Measurements from ENCODE around the gene HOXA3. TPM values are rescaled to one million over a fixed set of nuclear protein-coding genes. Genes with fewer than 3 reads are reported as not detected.

The HOXA3 gene
- total RNA-seq, 1 experiment from 2014 or later: 9.2 TPM

- peak overlapping the region; percentile 63 for H2AFZ ChIP-seq (ENCODE audit: low read depth, low read length, poor library complexity, severe bottlenecking)
- intact Hi-C loops (cut with micrococcal nuclease): loop anchor here (5.0 kb wide), 1 partner anchor 299 kb away; no protein-coding TSS in a partner anchor
- DNase-seq (ENCODE audit: low read depth, low spot score) (no peak), ATAC-seq (no peak)
- ChIA-PET POLR2A (interaction anchor here (1.1 to 2.5 kb wide), 4 partner anchors 10 to 471 kb away, joined by 3 to 8 read pairs (median 5); no protein-coding TSS in a partner anchor), CTCF (interaction anchor here (1.1 to 3.7 kb wide), 7 partner anchors 10 to 470 kb away, joined by 3 to 27 read pairs (median 5); no protein-coding TSS in a partner anchor), RAD21 (ENCODE audit: low non-redundant PET in 1 of 2, low total read pairs in 2 of 2, uncharacterized antibody in 2 of 2, unreplicated experiment in 2 of 2) (interaction anchor here in 1 of 2 experiments (1.2 kb wide), 1 partner anchor 9 kb away, joined by 3 read pairs; no protein-coding TSS in a partner anchor)
- no peaks in the 10 kb centered on the region for H3K27me3 ChIP-seq (ENCODE audit: insufficient read depth, low read length)
- BruUV-seq (replicated peaks): no TSS peak
- H3K4me2 ChIP-seq (ENCODE audit: low read length): peak overlapping the region; percentile 95
- peak overlapping the region; percentile 60 to 71 for H3K4me3 ChIP-seq (replicated peaks in 1 of 2; ENCODE audit: low read depth in 1 of 2, low read length in 2 of 2)
- H3K27ac ChIP-seq (ENCODE audit: low read depth, low read length): peak overlapping the region; percentile 82
- H3K4me1 ChIP-seq (ENCODE audit: control insufficient read depth in 1 of 2, insufficient read depth in 2 of 2, low read length in 2 of 2): peaks cover 30 to 70% of the 10 kb centered on the region in 2 experiments
- no peaks in the 10 kb centered on the region for H4K20me1 ChIP-seq (ENCODE audit: insufficient read depth)
- H3K9me3 ChIP-seq (ENCODE audit: control insufficient read depth in 1 of 2, insufficient read depth in 1 of 2, low read depth in 1 of 2, low read length in 2 of 2): no peaks in the 10 kb centered on the region
- peak overlapping the region; percentile 74 for H3K9ac ChIP-seq (ENCODE audit: low read length)
- peaks cover 57% of the 10 kb centered on the region for H3K79me2 ChIP-seq (ENCODE audit: insufficient read depth, low read length)
- no peaks in the 10 kb centered on the region for H3K9me2 ChIP-seq (ENCODE audit: insufficient read depth)
- no peaks in the 10 kb centered on the region for H3K36me3 ChIP-seq (ENCODE audit: control insufficient read depth in 1 of 2, insufficient read depth in 2 of 2, low read length in 2 of 2)
- TF ChIP-seq POLR2A (IDR thresholded peaks at IDR 0.05; ENCODE audit: borderline replicate concordance, extremely low read depth, insufficient read depth, insufficient read length): peak; percentile 23
- no peak for TF ChIP-seq ZNF274 (IDR thresholded peaks at IDR 0.05; ENCODE audit: low read depth, low read length)
These were observed 947 bp downstream of the HOXA3 start for GRCh38 chr7:27151341-27151930.

- Histone ChIP-seq H4K20me1 (ENCODE audit: insufficient read depth) (no peaks in the 10 kb centered on the region), H3K4me2 (ENCODE audit: low read length) (peak overlapping the region; percentile 95), H3K9me2 (ENCODE audit: insufficient read depth) (no peaks in the 10 kb centered on the region), H3K79me2 (ENCODE audit: insufficient read depth, low read length) (peaks cover 51% of the 10 kb centered on the region), H3K36me3 (ENCODE audit: control insufficient read depth in 1 of 2, insufficient read depth in 2 of 2, low read length in 2 of 2) (no peaks in the 10 kb centered on the region), H3K9ac (ENCODE audit: low read length) (peak overlapping the region; percentile 74), H2AFZ (ENCODE audit: low read depth, low read length, poor library complexity, severe bottlenecking) (peak overlapping the region; percentile 63), H3K9me3 (ENCODE audit: control insufficient read depth in 1 of 2, insufficient read depth in 1 of 2, low read depth in 1 of 2, low read length in 2 of 2) (no peaks in the 10 kb centered on the region), H3K27ac (ENCODE audit: low read depth, low read length) (peak overlapping the region; percentile 82), H3K4me1 (ENCODE audit: control insufficient read depth in 1 of 2, insufficient read depth in 2 of 2, low read length in 2 of 2) (peaks cover 30 to 69% of the 10 kb centered on the region in 2 experiments), H3K27me3 (ENCODE audit: insufficient read depth, low read length) (no peaks in the 10 kb centered on the region), H3K4me3 (replicated peaks in 1 of 2; ENCODE audit: low read depth in 1 of 2, low read length in 2 of 2) (peak overlapping the region; percentile 60 to 71)
- POLR2A ChIA-PET: interaction anchor here (0.8 to 2.5 kb wide), 6 partner anchors 9 to 470 kb away, joined by 3 to 8 read pairs (median 4); no protein-coding TSS in a partner anchor
- RAD21 ChIA-PET (ENCODE audit: low non-redundant PET in 1 of 2, low total read pairs in 2 of 2, uncharacterized antibody in 2 of 2, unreplicated experiment in 2 of 2): interaction anchor here in 1 of 2 experiments (1.0 to 1.2 kb wide), 4 partner anchors 10 to 781 kb away, joined by 3 to 4 read pairs (median 3); no protein-coding TSS in a partner anchor
- DNase-seq (ENCODE audit: low read depth, low spot score): no peak
- ATAC-seq: peak; percentile 62
- BruUV-seq (replicated peaks): TSS peak; percentile 65
- CTCF ChIA-PET: interaction anchor here (0.6 to 3.7 kb wide), 8 partner anchors 11 to 469 kb away, joined by 3 to 27 read pairs (median 4); no protein-coding TSS in a partner anchor
- intact Hi-C loops (cut with micrococcal nuclease): loop anchor here (5.0 kb wide), 1 partner anchor 298 kb away; no protein-coding TSS in a partner anchor
- peak; percentile 75 for TF ChIP-seq POLR2AphosphoS5 (IDR thresholded peaks at IDR 0.05; ENCODE audit: low read depth, low read length)
- TF ChIP-seq CBX3 (IDR thresholded peaks at IDR 0.05; ENCODE audit: low read depth): no peak
- TF ChIP-seq ZNF274 (IDR thresholded peaks at IDR 0.05; ENCODE audit: low read depth, low read length): no peak
- peak; percentile 89 for TF ChIP-seq ZFX (IDR thresholded peaks at IDR 0.05)
- no peak for TF ChIP-seq ZBTB33 (IDR thresholded peaks at IDR 0.05; ENCODE audit: extremely low read depth, insufficient replicate concordance, low read length)
- no peak for TF ChIP-seq ELF1 (IDR thresholded peaks at IDR 0.05; ENCODE audit: borderline replicate concordance, low read depth)
- TF ChIP-seq SP1 (IDR thresholded peaks at IDR 0.05; ENCODE audit: low read depth): no peak
- TF ChIP-seq CTCF (IDR thresholded peaks at IDR 0.05 in 2 of 3, conservative IDR thresholded peaks at IDR 0.05 in 1 of 3; ENCODE audit: borderline replicate concordance in 1 of 3, insufficient read depth in 1 of 3, low read depth in 2 of 3, low read length in 2 of 3): peak in 2 of 3 experiments; percentile 76 to 83; a peak in 4 of 6 replicates
- TF ChIP-seq EZH2phosphoT487 (IDR thresholded peaks at IDR 0.05; ENCODE audit: borderline replicate concordance): no peak
These were observed 1.6 kb downstream of the HOXA3 start for GRCh38 chr7:27150568-27151340.

Measured in HCT116 (cell line).